HL-60/S4 treated with phorbol 12-myristate 13-acetate at 8.2 ng/mL for 4 days and 3 days (cell line): ENCODE data around the gene MBD3.

Experiments
- in situ Hi-C: fragments of 300-500 bp; cut with MboI; formaldehyde crosslinking; loops from 2 replicates; pipeline ENCODE4 v1.15.0; 2022; ENCODE audit warnings: low sequenced_read_pairs

The MBD3 gene

GRCh38 chr19:1551068-1552040 lies 41.3 kb downstream of the MBD3 start:
- in situ Hi-C loops, result no loop called here

- in situ Hi-C loops, result loop anchor here (25.0 kb wide), 1 partner anchor 263 kb away; the partner anchor contains the start of gene ATP8B3
Measured at GRCh38 chr19:1549332-1549945, 43.2 kb downstream of the MBD3 start.

GRCh38 chr19:1540365-1540925 lies 52.2 kb downstream of the MBD3 start:
- in situ Hi-C loops, result loop anchor here (25.0 kb wide), 1 partner anchor 272 kb away; the partner anchor contains the start of gene ATP8B3

GRCh38 chr19:1539749-1540148 lies 52.9 kb downstream of the MBD3 start:
- in situ Hi-C loops, result loop anchor here (25.0 kb wide), 1 partner anchor 273 kb away; the partner anchor contains the start of gene ATP8B3

GRCh38 chr19:1538978-1539377 lies 53.7 kb downstream of the MBD3 start:
- in situ Hi-C loops, result loop anchor here (25.0 kb wide), 1 partner anchor 273 kb away; the partner anchor contains the start of gene ATP8B3

- in situ Hi-C loops, result loop anchor here (25.0 kb wide), 1 partner anchor 277 kb away; the partner anchor contains the start of gene ATP8B3
Measured at GRCh38 chr19:1535699-1536098, 57.0 kb downstream of the MBD3 start.

- in situ Hi-C loops, result loop anchor here (25.0 kb wide), 1 partner anchor 277 kb away; the partner anchor contains the start of gene ATP8B3
Measured at GRCh38 chr19:1534972-1535371, 57.7 kb downstream of the MBD3 start.

GRCh38 chr19:1533510-1534150 lies 59.0 kb downstream of the MBD3 start:
- in situ Hi-C loops, result loop anchor here (25.0 kb wide), 1 partner anchor 279 kb away; the partner anchor contains the start of gene ATP8B3

- in situ Hi-C loops, result loop anchor here (25.0 kb wide), 1 partner anchor 280 kb away; the partner anchor contains the start of gene ATP8B3
Measured at GRCh38 chr19:1532003-1532402, 60.7 kb downstream of the MBD3 start.

GRCh38 chr19:1531587-1531986 lies 61.1 kb downstream of the MBD3 start:
- in situ Hi-C loops, result loop anchor here (25.0 kb wide), 1 partner anchor 281 kb away; the partner anchor contains the start of gene ATP8B3

GRCh38 chr19:1530856-1531255 lies 61.8 kb downstream of the MBD3 start:
- in situ Hi-C loops, result loop anchor here (25.0 kb wide), 1 partner anchor 281 kb away; the partner anchor contains the start of gene ATP8B3

- in situ Hi-C loops, result loop anchor here (25.0 kb wide), 1 partner anchor 283 kb away; the partner anchor contains the start of gene ATP8B3
Measured at GRCh38 chr19:1529430-1529816, 63.2 kb downstream of the MBD3 start.

GRCh38 chr19:1528596-1529429 lies 63.9 kb downstream of the MBD3 start:
- in situ Hi-C loops, result loop anchor here (25.0 kb wide), 1 partner anchor 283 kb away; the partner anchor contains the start of gene ATP8B3

GRCh38 chr19:1527650-1528309 lies 64.9 kb downstream of the MBD3 start:
- in situ Hi-C loops, result loop anchor here (25.0 kb wide), 1 partner anchor 285 kb away; the partner anchor contains the start of gene ATP8B3

- in situ Hi-C loops, result loop anchor here (25.0 kb wide), 1 partner anchor 285 kb away; the partner anchor contains the start of gene ATP8B3
Measured at GRCh38 chr19:1526979-1527649, 65.6 kb downstream of the MBD3 start.

- in situ Hi-C loops, result loop anchor here (25.0 kb wide), 1 partner anchor 286 kb away; the partner anchor contains the start of gene ATP8B3
Measured at GRCh38 chr19:1526066-1526778, 66.4 kb downstream of the MBD3 start.

- in situ Hi-C loops, result loop anchor here (25.0 kb wide), 1 partner anchor 287 kb away; the partner anchor contains the start of gene ATP8B3
Measured at GRCh38 chr19:1525343-1525742, 67.3 kb downstream of the MBD3 start.
